Skeletal muscle satellite cell (primary cell): Measurements from ENCODE around the gene ITGA8.
"Not testable (repeated sequence)": the region's sequence is repeated elsewhere in the genome, so short reads cannot be mapped to it uniquely, and the experiment has no call there.

ENCODE experiments used
- H3K27me3 ChIP-seq: 2 replicates; pipeline ENCODE4 v1.7.0; 2013; ENCODE audit warnings: low read length; ENCODE audit not compliant: control insufficient read depth, insufficient read depth
- H3K36me3 ChIP-seq: 2 replicates; pipeline ENCODE4 v1.7.0; 2013; ENCODE audit warnings: mild to moderate bottlenecking, control low read depth, low read length; ENCODE audit not compliant: insufficient read depth
- H3K4me1 ChIP-seq: 2 replicates; pipeline ENCODE4 v1.7.0; 2013; ENCODE audit warnings: low read length; ENCODE audit not compliant: control insufficient read depth, insufficient read depth
- H3K4me2 ChIP-seq: 2 replicates; pipeline ENCODE4 v1.7.0; 2013; ENCODE audit warnings: mild to moderate bottlenecking, low read length
- H3K4me3 ChIP-seq: 2 replicates; pipeline ENCODE4 v1.7.0; 2013; ENCODE audit warnings: low read length
- H3K9ac ChIP-seq: 2 replicates; pipeline ENCODE4 v1.7.0; 2013; ENCODE audit warnings: mild to moderate bottlenecking, low read depth, low read length, moderate library complexity
- H3K9me3 ChIP-seq: replicated peaks from 2 replicates; pipeline ENCODE4 v1.7.0; 2013; ENCODE audit warnings: mild to moderate bottlenecking, control low read depth, low read length

The ITGA8 gene

GRCh38 chr10:15546606-15547005, 173.1 kb downstream of the ITGA8 start:
- H3K27me3 ChIP-seq, result peaks cover 4% of the 10 kb centered on the region
- no peaks in the 10 kb centered on the region for H3K36me3 ChIP-seq
- H3K4me1 ChIP-seq, result no peaks in the 10 kb centered on the region

DNA sequence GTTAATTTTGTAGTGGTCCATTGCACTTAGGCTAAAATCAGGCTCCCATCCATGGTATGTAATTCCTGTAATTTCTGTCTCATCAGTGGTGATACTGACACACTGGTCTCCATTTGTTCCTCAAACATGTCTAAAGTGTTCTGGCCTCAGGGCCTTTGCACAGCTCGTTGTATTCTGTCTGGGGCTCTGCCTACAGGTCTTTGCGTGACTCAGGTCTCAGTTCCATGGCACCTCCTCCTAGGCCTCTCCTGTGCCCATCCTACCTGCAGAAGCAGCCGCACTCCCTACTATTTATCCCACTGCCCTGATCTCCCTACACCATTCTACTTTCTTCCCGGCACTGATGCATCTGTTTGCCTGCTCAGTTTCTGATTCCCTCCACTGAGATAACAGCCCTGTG, 173.8 kb downstream of the ITGA8 start:
- no peaks in the 10 kb centered on the region for H3K9me3 ChIP-seq
- H3K4me3 ChIP-seq, result no peak overlapping the region
- H3K36me3 ChIP-seq, result no peaks in the 10 kb centered on the region
- H3K9ac ChIP-seq, result no peak overlapping the region
- H3K4me1 ChIP-seq, result no peaks in the 10 kb centered on the region
- no peak overlapping the region for H3K4me2 ChIP-seq
- H3K27me3 ChIP-seq, result peaks cover 4% of the 10 kb centered on the region

More at GRCh38 chr10:15546606-15547005, 173.1 kb downstream of the ITGA8 start:
- Histone ChIP-seq H3K9ac (no peak overlapping the region), H3K9me3 (no peaks in the 10 kb centered on the region), H3K4me2 (no peak overlapping the region), H3K4me3 (no peak overlapping the region)

GRCh38 chr10:15545266-15545665, 174.5 kb downstream of the ITGA8 start:
- H3K27me3 ChIP-seq, result peaks cover 7% of the 10 kb centered on the region
- H3K36me3 ChIP-seq, result no peaks in the 10 kb centered on the region
- no peak overlapping the region for H3K9ac ChIP-seq
- no peaks in the 10 kb centered on the region for H3K4me1 ChIP-seq
- H3K4me2 ChIP-seq, result no peak overlapping the region
- no peaks in the 10 kb centered on the region for H3K9me3 ChIP-seq
- no peak overlapping the region for H3K4me3 ChIP-seq

- Histone ChIP-seq H3K4me2 (no peak overlapping the region), H3K27me3 (peaks cover 9% of the 10 kb centered on the region), H3K9me3 (no peaks in the 10 kb centered on the region), H3K4me3 (no peak overlapping the region), H3K4me1 (no peaks in the 10 kb centered on the region), H3K36me3 (no peaks in the 10 kb centered on the region), H3K9ac (no peak overlapping the region)
Observed at GRCh38 chr10:15543994-15544393, 175.7 kb downstream of the ITGA8 start.

- H3K4me1 ChIP-seq, result no peaks in the 10 kb centered on the region
- H3K4me2 ChIP-seq, result no peak overlapping the region
- peaks cover 9% of the 10 kb centered on the region for H3K27me3 ChIP-seq
- no peak overlapping the region for H3K9ac ChIP-seq
- H3K9me3 ChIP-seq, result no peaks in the 10 kb centered on the region
- H3K36me3 ChIP-seq, result no peaks in the 10 kb centered on the region
- H3K4me3 ChIP-seq, result no peak overlapping the region
Observed at GRCh38 chr10:15542817-15543216, 176.9 kb downstream of the ITGA8 start.

- Histone ChIP-seq H3K4me3 (no peak overlapping the region), H3K4me2 (no peak overlapping the region), H3K9me3 (no peaks in the 10 kb centered on the region), H3K36me3 (no peaks in the 10 kb centered on the region), H3K27me3 (peaks cover 12% of the 10 kb centered on the region), H3K9ac (no peak overlapping the region), H3K4me1 (no peaks in the 10 kb centered on the region)
Observed at GRCh38 chr10:15541376-15541775, 178.3 kb downstream of the ITGA8 start.

GRCh38 chr10:15540727-15541126, 179.0 kb downstream of the ITGA8 start:
- Histone ChIP-seq H3K4me1 (no peaks in the 10 kb centered on the region), H3K9ac (no peak overlapping the region), H3K36me3 (no peaks in the 10 kb centered on the region), H3K4me3 (no peak overlapping the region), H3K4me2 (no peak overlapping the region), H3K27me3 (peaks cover 12% of the 10 kb centered on the region), H3K9me3 (no peaks in the 10 kb centered on the region)

DNA sequence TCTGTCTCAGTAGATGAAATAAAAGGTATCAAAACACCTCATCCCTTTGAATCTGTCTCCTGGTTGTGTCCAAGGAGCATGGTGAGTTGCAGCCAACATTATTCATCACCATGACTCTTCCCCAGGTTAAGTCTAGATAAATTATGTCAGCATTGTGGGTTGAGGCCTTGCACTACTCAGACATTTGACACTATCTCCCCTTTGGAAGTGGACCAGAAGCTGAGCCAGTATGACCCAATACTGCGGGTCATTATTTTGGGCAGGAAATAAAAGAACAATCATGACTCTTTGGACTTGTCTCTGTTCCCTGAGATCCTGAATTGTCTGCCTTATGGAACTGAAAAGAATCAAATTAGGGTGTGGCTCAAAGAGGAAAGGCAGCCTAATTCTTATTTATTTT, 180.5 kb downstream of the ITGA8 start:
- no peak overlapping the region for H3K4me2 ChIP-seq
- H3K36me3 ChIP-seq, result no peaks in the 10 kb centered on the region
- no peak overlapping the region for H3K9ac ChIP-seq
- H3K27me3 ChIP-seq, result peaks cover 12% of the 10 kb centered on the region
- H3K9me3 ChIP-seq, result no peaks in the 10 kb centered on the region
- no peaks in the 10 kb centered on the region for H3K4me1 ChIP-seq
- no peak overlapping the region for H3K4me3 ChIP-seq

DNA sequence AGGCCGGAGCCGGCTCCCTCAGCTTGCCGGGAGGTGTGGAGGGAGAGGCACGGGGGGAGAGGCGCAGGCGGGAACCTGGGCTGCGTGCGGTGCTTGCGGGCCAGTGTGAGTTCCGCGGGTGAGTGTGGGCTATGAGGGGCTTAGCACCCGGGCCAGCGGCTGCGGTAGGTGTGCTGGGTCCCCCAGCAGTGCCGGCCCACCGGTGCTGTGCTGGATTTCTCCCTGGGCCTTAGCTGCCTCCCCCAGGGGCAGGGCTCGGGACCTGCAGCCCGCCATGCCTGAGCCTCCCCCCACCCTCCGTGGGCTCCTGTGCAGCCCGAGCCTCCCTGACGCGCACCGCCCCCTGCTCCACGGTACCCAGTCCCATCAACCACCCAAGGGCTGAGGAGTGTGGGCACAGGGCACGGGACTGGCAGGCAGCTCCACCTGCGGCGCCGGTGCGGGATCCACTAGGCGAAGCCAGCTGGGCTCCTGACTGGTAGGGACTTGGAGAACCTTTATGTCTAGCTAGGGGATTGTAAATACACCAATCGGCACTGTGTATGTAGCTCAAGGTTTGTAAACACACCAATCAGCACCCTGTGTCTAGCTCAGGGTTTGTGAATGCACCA, 184.7 kb downstream of the ITGA8 start:
- H3K4me3 ChIP-seq, H3K4me2 ChIP-seq, H3K4me1 ChIP-seq, H3K9ac ChIP-seq, H3K36me3 ChIP-seq, H3K9me3 ChIP-seq, H3K27me3 ChIP-seq: not testable (repeated sequence)

DNA sequence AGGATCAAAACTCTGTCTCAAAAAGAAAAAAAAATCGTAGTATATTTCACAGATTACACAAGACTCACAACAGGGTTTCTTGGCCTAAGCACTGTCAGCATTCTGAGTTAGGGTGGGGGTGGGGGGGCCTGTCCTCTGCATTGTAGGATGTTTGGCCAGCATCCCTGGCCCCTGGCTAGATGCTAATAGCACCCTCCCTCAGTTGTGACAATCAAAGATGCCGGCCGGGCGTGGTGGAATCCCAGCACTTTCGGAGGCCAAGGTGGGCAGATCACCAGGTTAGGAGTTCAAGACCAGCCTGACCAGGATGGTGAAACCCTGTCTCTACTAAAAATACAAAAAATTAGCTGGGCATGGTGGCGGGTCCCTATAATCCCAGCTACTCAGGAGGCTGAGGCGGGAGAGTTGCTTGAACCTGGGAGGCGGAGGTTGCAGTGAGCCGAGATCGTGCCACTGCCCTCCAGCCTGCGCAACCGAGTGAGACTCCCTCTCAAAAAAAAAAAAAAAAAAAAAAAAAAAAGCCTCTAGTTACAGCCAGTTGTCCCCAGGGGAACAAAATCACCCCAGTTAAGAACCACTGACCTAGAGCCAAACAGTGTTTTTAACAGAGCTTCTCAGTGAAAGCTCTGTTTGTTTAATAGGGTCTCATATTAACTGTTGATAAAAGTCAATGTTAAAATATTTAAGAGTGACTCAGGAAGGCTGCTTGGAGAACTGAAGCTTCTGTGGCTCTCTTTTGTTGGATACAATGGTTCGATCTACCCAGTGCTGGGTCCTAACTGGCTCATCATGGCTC, 187.6 kb downstream of the ITGA8 start:
- Histone ChIP-seq H3K9me3 (no peaks in the 10 kb centered on the region), H3K27me3 (peaks cover 11% of the 10 kb centered on the region), H3K4me2 (no peak overlapping the region), H3K4me1 (no peaks in the 10 kb centered on the region), H3K36me3 (no peaks in the 10 kb centered on the region), H3K9ac (no peak overlapping the region), H3K4me3 (no peak overlapping the region)

- H3K9me3 ChIP-seq, result no peaks in the 10 kb centered on the region
- no peaks in the 10 kb centered on the region for H3K36me3 ChIP-seq
- H3K9ac ChIP-seq, result no peak overlapping the region
- H3K27me3 ChIP-seq, result peaks cover 5% of the 10 kb centered on the region
- no peak overlapping the region for H3K4me3 ChIP-seq
- H3K4me2 ChIP-seq, result no peak overlapping the region
- H3K4me1 ChIP-seq, result no peaks in the 10 kb centered on the region
Observed at GRCh38 chr10:15528859-15529239, 190.9 kb downstream of the ITGA8 start.

GRCh38 chr10:15526754-15527153, 193.0 kb downstream of the ITGA8 start:
- Histone ChIP-seq H3K4me2 (no peak overlapping the region), H3K4me3 (no peak overlapping the region), H3K36me3 (no peaks in the 10 kb centered on the region), H3K9ac (no peak overlapping the region), H3K9me3 (no peaks in the 10 kb centered on the region), H3K27me3 (peaks cover 5% of the 10 kb centered on the region), H3K4me1 (no peaks in the 10 kb centered on the region)
